VCaP (cell line): ENCODE data around the gene KRT1.

Source experiments
- H3K27ac ChIP-seq: fragments of 450-650 bp; 2 replicates; pipeline ENCODE4 v1.5.1; 2017
- TF ChIP-seq, protein P1 (sequence below): fragments of 450-650 bp; conservative IDR thresholded peaks from 2 replicates; pipeline ENCODE4 v1.5.1; 2017; ENCODE audit warnings: mild to moderate bottlenecking, moderate library complexity

KRT1 gene

DNA sequence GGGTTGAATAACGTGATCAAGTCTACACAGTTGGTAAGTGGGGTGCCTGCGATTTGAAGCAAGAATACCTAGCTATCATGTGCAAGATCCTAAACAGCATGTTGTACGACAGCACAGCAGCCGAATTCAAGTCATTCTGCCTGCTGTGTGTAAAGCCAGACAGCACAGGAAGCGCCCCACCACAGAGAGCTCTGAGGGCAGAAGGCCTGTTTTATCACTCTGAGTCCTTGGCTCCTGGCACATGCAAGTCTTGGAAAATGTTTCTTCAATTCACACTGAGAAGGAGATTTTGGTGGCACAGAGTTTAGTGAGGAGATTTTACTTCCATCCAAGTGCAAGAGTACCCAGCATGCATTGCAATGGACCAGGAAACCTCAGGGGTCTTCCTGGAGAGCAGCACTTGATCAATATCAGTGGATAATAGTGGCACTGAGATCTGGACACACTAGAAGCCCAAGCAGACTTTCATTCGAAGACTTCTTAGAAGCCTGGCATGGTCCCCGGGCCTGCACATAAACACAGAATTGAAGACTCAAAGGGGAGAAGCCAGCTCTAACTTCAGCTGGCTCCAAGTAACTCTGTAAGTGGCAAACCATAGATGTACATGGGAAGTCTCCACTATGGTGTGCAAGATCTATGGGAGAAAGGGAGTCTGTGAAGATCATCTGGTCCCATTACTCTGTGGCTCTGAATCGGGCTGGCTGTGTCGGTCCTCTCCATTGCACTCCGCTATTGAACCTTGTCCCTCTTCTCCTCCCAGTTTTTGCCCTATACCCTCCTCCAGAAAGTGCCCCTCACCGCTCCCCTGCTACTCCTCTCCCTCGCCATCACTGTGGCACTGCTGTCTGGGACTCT lies 1.5 kb upstream of the KRT1 start:
- TF ChIP-seq, protein P1, sequence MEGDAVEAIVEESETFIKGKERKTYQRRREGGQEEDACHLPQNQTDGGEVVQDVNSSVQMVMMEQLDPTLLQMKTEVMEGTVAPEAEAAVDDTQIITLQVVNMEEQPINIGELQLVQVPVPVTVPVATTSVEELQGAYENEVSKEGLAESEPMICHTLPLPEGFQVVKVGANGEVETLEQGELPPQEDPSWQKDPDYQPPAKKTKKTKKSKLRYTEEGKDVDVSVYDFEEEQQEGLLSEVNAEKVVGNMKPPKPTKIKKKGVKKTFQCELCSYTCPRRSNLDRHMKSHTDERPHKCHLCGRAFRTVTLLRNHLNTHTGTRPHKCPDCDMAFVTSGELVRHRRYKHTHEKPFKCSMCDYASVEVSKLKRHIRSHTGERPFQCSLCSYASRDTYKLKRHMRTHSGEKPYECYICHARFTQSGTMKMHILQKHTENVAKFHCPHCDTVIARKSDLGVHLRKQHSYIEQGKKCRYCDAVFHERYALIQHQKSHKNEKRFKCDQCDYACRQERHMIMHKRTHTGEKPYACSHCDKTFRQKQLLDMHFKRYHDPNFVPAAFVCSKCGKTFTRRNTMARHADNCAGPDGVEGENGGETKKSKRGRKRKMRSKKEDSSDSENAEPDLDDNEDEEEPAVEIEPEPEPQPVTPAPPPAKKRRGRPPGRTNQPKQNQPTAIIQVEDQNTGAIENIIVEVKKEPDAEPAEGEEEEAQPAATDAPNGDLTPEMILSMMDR = no peak

DNA sequence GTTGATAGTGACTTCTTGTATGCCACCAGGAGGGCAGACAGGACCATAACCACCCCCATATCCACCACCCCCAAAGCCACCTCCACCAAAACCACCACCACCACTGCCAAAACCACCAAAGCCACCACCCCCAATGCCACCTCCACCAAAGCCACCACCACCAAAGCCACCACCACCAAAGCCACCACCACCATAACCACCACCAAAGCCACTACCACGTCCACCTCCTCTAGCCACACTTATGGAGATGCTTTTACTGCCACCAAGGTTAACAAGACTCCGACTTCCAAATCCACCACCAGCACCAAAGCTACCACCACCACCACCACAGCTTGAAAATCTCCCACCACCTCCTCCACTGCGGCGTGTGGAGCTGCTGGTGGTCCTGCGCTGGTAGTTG lies 332 bp downstream of the KRT1 start:
- H3K27ac ChIP-seq = no peak overlapping the region

More for the DNA sequence above, 1.5 kb upstream of the KRT1 start:
- H3K27ac ChIP-seq = no peak overlapping the region; the same call in 1 of the 2 replicates

DNA sequence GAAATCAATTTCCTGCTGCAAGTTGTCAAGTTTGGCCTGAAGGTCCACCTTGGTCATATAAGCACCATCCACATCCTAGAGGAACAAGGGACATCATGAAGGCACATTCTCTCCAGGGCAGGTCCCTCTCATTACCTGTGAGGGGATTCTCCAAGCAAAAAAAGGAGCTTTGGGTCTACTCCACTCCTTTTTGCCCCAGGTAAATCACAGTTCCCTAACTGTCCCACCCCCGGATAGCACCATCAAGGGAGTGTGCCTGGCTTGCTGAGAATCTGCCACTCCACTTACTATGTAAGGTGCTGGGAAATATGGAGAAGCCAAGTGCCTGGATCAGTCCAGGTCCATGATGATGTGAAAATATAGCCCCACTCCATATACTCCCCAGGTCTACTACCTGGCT lies 2.5 kb downstream of the KRT1 start:
- TF ChIP-seq, protein P1 = no peak
- no peak overlapping the region for H3K27ac ChIP-seq

More for the DNA sequence above, 332 bp downstream of the KRT1 start:
- TF ChIP-seq, protein P1 = no peak

DNA sequence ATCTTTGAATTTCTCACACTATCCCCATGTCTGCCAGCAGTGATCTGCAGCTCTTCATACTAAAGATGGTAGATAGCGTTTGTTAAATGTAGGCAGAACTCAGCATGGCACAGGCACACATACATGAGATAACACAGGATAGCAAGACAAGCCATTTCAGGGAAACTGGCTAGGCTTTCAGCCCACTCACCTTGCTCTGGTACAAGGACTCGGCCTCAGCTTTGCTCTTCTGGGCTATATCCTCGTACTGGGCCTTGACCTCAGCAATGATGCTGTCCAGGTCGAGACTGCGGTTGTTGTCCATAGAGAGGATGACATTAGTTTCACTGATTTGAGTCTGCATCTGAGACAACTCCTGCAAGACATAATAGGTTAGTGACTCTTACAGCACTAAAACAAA lies 3.1 kb downstream of the KRT1 start:
- H3K27ac ChIP-seq = no peak overlapping the region
- TF ChIP-seq, protein P1 = no peak

DNA sequence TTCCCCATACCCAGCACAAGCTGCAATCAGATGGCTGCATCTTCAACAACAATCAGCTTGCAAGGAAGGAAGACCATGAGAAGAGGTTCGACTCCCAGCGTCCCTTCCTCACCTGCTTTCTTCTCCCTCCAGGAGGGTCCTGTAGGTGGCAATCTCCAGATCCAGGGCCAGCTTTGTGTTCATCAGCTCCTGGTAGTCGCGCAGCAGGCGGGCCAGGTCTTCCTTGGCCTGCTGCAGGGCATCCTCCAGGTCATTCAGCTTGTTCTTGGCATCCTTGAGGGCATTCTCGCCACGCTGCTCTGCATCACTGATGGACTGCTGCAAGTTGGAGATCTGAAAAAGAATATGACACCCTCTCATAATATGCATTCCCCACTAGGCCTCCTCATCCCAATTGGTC lies 4.0 kb downstream of the KRT1 start:
- TF ChIP-seq, protein P1 = no peak
- H3K27ac ChIP-seq = no peak overlapping the region

DNA sequence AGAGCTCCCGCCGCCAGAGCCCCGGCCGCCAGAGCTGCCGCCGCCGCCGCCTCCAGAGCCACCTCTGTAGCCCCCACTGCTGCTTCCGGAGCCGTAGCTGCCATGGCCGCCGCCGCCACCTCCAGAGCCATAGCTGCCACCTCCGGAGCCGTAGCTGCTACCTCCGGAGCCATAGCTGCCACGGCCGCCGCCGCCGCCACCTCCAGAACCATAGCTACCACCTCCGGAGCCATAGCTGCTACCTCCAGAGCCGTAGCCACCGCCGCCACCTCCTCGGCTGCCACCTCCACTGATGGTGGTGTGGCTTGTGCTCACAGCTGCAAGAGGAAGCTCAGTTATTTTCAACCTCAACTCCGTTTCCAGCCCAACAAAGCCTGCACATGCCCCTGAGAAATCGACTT lies 4.9 kb downstream of the KRT1 start:
- TF ChIP-seq, protein P1 = no peak
- no peak overlapping the region for H3K27ac ChIP-seq

DNA sequence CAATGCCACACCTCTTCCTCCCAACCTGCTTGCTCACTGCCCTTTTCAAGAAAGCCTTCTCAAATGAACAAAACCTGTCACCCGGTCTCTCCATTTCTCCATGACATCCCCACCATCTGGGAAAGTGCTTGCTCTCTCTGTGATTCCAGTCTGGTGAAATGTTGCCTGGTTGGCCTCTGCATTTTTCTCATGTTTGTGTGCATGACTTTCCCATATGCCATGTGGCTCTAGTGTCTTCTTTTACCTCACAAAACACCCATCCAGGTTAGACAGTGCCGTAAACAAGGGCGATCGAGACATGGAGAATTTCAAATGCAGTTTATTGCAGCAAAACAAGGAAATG lies 5.8 kb downstream of the KRT1 start:
- TF ChIP-seq, protein P1 = no peak
- H3K27ac ChIP-seq = no peak overlapping the region
